ENCODE results near the gene FBL. TPM values are rescaled to one million over a fixed set of nuclear protein-coding genes. Genes with fewer than 3 reads are reported as not detected.

FBL gene
- total and polyA plus RNA-seq, 10 of the 15 experiments (the other 5 are each of a cell fraction or from before 2014, with no cell fraction given): 156 to 1,083 (median 478) TPM

- TF ChIP-seq ZNF592 (IDR thresholded peaks at IDR 0.05): no peak
- no peak; the same call in 1 of the 2 replicates for TF ChIP-seq ELK1 (IDR thresholded peaks at IDR 0.05; ENCODE audit: low read depth, low read length)
- TF ChIP-seq BHLHE40 (IDR thresholded peaks at IDR 0.05; ENCODE audit: borderline replicate concordance in 1 of 2, low read depth in 2 of 2, low read length in 1 of 2): 0 out of 4 replicates have a peak, but pooled peaks of 1 of the 2 experiments have one; percentile 9
- TF ChIP-seq, protein P1, sequence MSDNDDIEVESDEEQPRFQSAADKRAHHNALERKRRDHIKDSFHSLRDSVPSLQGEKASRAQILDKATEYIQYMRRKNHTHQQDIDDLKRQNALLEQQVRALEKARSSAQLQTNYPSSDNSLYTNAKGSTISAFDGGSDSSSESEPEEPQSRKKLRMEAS (IDR thresholded peaks at IDR 0.05; ENCODE audit: low read depth, low read length): peak; percentile 24; the same call in 1 of the 2 replicates
- peak; percentile 20 for TF ChIP-seq SMAD1 (IDR thresholded peaks at IDR 0.05; ENCODE audit: low read depth, partially characterized antibody)
- TF ChIP-seq FOXK2 (IDR thresholded peaks at IDR 0.05): no peak
- TF ChIP-seq PRDM15 (CRISPR knock-in tag; IDR thresholded peaks at IDR 0.05): no peak
- peak; percentile 80 for TF ChIP-seq IKZF1 (conservative IDR thresholded peaks at IDR 0.05)
- peak; percentile 42; the same call in 1 of the 2 replicates for TF ChIP-seq RELB (IDR thresholded peaks at IDR 0.05; ENCODE audit: low read depth)
- no peak for TF ChIP-seq RAD51 (IDR thresholded peaks at IDR 0.05)
- no peak for TF ChIP-seq SRF (IDR thresholded peaks at IDR 0.05; ENCODE audit: low read depth in 2 of 2, low read length in 2 of 2)
- TF ChIP-seq NR2F1 (conservative IDR thresholded peaks at IDR 0.05): no peak
- TF ChIP-seq, protein P2, sequence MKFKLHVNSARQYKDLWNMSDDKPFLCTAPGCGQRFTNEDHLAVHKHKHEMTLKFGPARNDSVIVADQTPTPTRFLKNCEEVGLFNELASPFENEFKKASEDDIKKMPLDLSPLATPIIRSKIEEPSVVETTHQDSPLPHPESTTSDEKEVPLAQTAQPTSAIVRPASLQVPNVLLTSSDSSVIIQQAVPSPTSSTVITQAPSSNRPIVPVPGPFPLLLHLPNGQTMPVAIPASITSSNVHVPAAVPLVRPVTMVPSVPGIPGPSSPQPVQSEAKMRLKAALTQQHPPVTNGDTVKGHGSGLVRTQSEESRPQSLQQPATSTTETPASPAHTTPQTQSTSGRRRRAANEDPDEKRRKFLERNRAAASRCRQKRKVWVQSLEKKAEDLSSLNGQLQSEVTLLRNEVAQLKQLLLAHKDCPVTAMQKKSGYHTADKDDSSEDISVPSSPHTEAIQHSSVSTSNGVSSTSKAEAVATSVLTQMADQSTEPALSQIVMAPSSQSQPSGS (IDR thresholded peaks at IDR 0.05; ENCODE audit: low read length): no peak
- no peak; the same call in 1 of the 2 replicates for TF ChIP-seq TAF1 (IDR thresholded peaks at IDR 0.05; ENCODE audit: borderline replicate concordance, low read depth, low read length)
Observed at GRCh38 chr19:39824143-39825092, 21.8 kb downstream of the FBL start (continued).

Measured in GM12878 (cell line).